Measurements from ENCODE around the gene WNK2.

Gene WNK2

DNA sequence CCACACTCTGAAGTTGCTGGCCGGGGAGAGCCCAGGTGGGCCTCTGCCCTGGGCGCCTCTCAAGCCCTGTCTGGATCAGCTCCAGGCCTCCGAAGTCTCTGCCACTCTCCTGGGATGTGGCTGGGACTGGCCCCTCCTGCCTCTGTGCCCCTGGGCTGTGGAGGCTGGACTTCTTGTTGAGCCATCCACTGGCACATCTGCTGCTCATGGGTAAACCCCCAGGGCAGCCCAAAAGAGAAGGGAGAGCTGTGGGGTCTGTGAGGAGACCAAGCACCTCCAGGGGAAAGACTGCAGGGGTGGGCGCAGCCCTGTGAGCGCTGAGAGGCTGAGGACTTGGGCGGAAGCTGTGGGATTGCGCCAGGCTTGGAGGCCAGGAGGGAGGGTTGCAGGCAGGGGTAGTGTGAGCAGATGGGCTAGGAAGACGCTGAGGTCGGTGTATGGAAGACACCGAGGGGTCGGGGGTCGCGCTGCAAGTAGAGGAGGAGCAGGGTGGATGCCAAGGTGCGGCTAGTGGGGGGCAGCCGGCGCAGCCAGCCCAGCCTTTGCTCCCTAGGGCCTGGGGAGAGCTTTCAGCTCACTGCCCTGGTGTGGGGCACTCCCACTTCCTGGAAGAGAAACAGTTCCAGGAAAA, 118.1 kb downstream of the WNK2 start:
- Histone ChIP-seq H3K27me3 (ENCODE audit: low read depth, low read length) (no peaks in the 10 kb centered on the region), H3K4me3 (ENCODE audit: low read length) (no peak overlapping the region), H3K4me2 (ENCODE audit: low read length) (no peak overlapping the region)

DNA sequence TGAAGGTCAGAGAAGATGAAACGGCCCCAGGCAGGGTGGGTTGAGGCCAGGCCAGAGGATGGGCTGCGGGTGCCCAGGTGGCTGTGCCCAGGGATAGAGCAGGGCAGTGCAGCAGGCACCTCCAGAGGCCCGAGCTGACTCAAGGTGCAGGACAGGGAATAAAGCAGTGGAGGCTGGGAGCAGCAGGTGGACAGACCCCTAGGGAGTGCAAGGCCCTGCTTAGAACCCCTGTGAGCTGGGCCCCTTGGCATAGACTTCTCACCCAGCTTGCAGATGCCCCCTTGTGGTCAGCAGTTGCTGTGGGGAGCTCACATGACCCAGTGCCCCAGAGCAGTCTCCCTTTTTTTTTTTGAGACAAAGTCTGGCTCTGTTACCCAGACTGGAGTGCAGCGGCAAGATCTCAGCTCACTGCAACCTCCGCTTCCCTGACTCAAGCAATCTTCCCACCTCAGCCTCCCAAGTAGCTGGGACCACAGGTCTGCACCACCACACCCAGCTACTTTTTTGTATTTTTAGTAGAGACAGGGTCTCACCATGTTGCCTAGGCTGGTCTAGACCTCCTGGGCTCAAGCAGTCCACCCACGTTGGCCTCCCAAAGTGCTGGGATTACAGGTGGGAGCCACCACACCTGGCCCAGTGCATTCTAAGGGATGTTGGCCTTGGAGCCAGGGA, 118.8 kb downstream of the WNK2 start:
- no peak overlapping the region for H2AFZ ChIP-seq (ENCODE audit: low read depth, low read length)
- no peak overlapping the region for H3K27ac ChIP-seq (ENCODE audit: low read length)
- no peaks in the 10 kb centered on the region for H3K79me2 ChIP-seq (ENCODE audit: low read length)
- no peaks in the 10 kb centered on the region for H3K27me3 ChIP-seq (ENCODE audit: low read depth, low read length)
- no peaks in the 10 kb centered on the region for H3K4me1 ChIP-seq (ENCODE audit: low read length)
- no peak overlapping the region for H3K9ac ChIP-seq (ENCODE audit: low read length)
- H3K36me3 ChIP-seq (replicated peaks; ENCODE audit: low read depth, low read length), result no peaks in the 10 kb centered on the region
- no peaks in the 10 kb centered on the region for H4K20me1 ChIP-seq (ENCODE audit: insufficient read depth, low read length)
- TF ChIP-seq EZH2phosphoT487 (IDR thresholded peaks at IDR 0.05; ENCODE audit: low read depth), result no peak
- TF ChIP-seq, protein P1, sequence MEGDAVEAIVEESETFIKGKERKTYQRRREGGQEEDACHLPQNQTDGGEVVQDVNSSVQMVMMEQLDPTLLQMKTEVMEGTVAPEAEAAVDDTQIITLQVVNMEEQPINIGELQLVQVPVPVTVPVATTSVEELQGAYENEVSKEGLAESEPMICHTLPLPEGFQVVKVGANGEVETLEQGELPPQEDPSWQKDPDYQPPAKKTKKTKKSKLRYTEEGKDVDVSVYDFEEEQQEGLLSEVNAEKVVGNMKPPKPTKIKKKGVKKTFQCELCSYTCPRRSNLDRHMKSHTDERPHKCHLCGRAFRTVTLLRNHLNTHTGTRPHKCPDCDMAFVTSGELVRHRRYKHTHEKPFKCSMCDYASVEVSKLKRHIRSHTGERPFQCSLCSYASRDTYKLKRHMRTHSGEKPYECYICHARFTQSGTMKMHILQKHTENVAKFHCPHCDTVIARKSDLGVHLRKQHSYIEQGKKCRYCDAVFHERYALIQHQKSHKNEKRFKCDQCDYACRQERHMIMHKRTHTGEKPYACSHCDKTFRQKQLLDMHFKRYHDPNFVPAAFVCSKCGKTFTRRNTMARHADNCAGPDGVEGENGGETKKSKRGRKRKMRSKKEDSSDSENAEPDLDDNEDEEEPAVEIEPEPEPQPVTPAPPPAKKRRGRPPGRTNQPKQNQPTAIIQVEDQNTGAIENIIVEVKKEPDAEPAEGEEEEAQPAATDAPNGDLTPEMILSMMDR (IDR thresholded peaks at IDR 0.05; ENCODE audit: low read depth, low read length), result peak; percentile 69
- H3K9me3 ChIP-seq (ENCODE audit: insufficient read depth, low read length), result no peaks in the 10 kb centered on the region
- H3K4me3 ChIP-seq (ENCODE audit: low read length), result no peak overlapping the region
- H3K4me2 ChIP-seq (ENCODE audit: low read length), result no peak overlapping the region

More for the DNA sequence above, 118.1 kb downstream of the WNK2 start:
- Histone ChIP-seq H3K36me3 (replicated peaks; ENCODE audit: low read depth, low read length) (no peaks in the 10 kb centered on the region), H2AFZ (ENCODE audit: low read depth, low read length) (no peak overlapping the region), H4K20me1 (ENCODE audit: insufficient read depth, low read length) (no peaks in the 10 kb centered on the region), H3K4me1 (ENCODE audit: low read length) (no peaks in the 10 kb centered on the region), H3K9ac (ENCODE audit: low read length) (no peak overlapping the region), H3K9me3 (ENCODE audit: insufficient read depth, low read length) (no peaks in the 10 kb centered on the region), H3K79me2 (ENCODE audit: low read length) (no peaks in the 10 kb centered on the region), H3K27ac (ENCODE audit: low read length) (no peak overlapping the region)
- no peak for TF ChIP-seq EZH2phosphoT487 (IDR thresholded peaks at IDR 0.05; ENCODE audit: low read depth)
- TF ChIP-seq, protein P1 (IDR thresholded peaks at IDR 0.05; ENCODE audit: low read depth, low read length), result no peak

DNA sequence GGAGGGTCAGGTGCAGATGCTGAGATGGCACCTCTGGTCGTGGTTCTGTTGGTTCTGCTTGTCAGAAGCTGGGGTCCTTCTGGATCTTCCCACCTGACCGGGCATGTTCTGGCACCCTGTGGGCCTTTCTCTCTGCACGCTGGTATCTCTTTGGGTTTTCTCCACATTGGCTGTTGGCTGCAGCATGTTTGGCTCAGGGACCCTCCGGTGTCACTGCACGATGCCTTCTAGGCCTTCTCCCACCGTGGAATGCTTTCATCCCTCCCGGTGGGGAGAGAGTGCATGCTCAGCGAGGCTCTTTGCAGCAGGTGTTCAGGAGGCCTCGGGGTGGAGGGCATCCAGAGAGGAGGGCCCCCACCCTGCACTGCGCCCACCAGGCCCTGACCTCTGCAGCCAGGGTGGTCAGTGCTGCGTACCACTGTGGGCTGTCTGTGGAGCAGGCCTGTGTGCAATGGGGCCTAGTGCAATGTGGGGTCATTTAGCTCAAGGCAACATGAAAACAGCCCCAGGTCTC, 119.4 kb downstream of the WNK2 start:
- no peak overlapping the region for H2AFZ ChIP-seq (ENCODE audit: low read depth, low read length)
- no peak overlapping the region for H3K4me3 ChIP-seq (ENCODE audit: low read length)
- H3K4me2 ChIP-seq (ENCODE audit: low read length), result no peak overlapping the region
- H3K4me1 ChIP-seq (ENCODE audit: low read length), result no peaks in the 10 kb centered on the region
- TF ChIP-seq EZH2phosphoT487 (IDR thresholded peaks at IDR 0.05; ENCODE audit: low read depth), result no peak
- TF ChIP-seq, protein P1 (IDR thresholded peaks at IDR 0.05; ENCODE audit: low read depth, low read length), result no peak
- H3K9ac ChIP-seq (ENCODE audit: low read length), result no peak overlapping the region
- H3K27ac ChIP-seq (ENCODE audit: low read length), result no peak overlapping the region
- no peaks in the 10 kb centered on the region for H3K79me2 ChIP-seq (ENCODE audit: low read length)
- no peaks in the 10 kb centered on the region for H3K27me3 ChIP-seq (ENCODE audit: low read depth, low read length)
- no peaks in the 10 kb centered on the region for H3K9me3 ChIP-seq (ENCODE audit: insufficient read depth, low read length)
- H3K36me3 ChIP-seq (replicated peaks; ENCODE audit: low read depth, low read length), result no peaks in the 10 kb centered on the region
- H4K20me1 ChIP-seq (ENCODE audit: insufficient read depth, low read length), result no peaks in the 10 kb centered on the region

GRCh38 chr9:93303806-93304573, 120.1 kb downstream of the WNK2 start:
- Histone ChIP-seq H3K9ac (ENCODE audit: low read length) (no peak overlapping the region), H4K20me1 (ENCODE audit: insufficient read depth, low read length) (no peaks in the 10 kb centered on the region)
- TF ChIP-seq, protein P1 (IDR thresholded peaks at IDR 0.05; ENCODE audit: low read depth, low read length), result no peak
- no peak for TF ChIP-seq EZH2phosphoT487 (IDR thresholded peaks at IDR 0.05; ENCODE audit: low read depth)

More at GRCh38 chr9:93303806-93304573, 120.1 kb downstream of the WNK2 start:
- H3K36me3 ChIP-seq (replicated peaks; ENCODE audit: low read depth, low read length), result no peaks in the 10 kb centered on the region
- H3K4me3 ChIP-seq (ENCODE audit: low read length), result no peak overlapping the region
- no peaks in the 10 kb centered on the region for H3K27me3 ChIP-seq (ENCODE audit: low read depth, low read length)
- no peaks in the 10 kb centered on the region for H3K9me3 ChIP-seq (ENCODE audit: insufficient read depth, low read length)
- no peak overlapping the region for H3K27ac ChIP-seq (ENCODE audit: low read length)
- no peaks in the 10 kb centered on the region for H3K79me2 ChIP-seq (ENCODE audit: low read length)
- no peaks in the 10 kb centered on the region for H3K4me1 ChIP-seq (ENCODE audit: low read length)
- H2AFZ ChIP-seq (ENCODE audit: low read depth, low read length), result no peak overlapping the region
- no peak overlapping the region for H3K4me2 ChIP-seq (ENCODE audit: low read length)

Measured in OCI-LY3 (cell line).